KBM-7 (cell line): ENCODE results near the gene DUSP19.
"Not testable (repeated sequence)": the region's sequence is repeated elsewhere in the genome, so short reads cannot be mapped to it uniquely, and the experiment has no call there.

ENCODE experiments used
- DNase-seq: peaks from one replicate; pipeline ENCODE4 v3.0.0-alpha.2; 2015
- in situ Hi-C: fragments of 300-500 bp; cut with MboI; formaldehyde crosslinking; loops from 2 replicates; pipeline ENCODE4 v1.14.3; 2020; ENCODE audit warnings: low sequenced_read_pairs, low pct_unique_long_range_greater_than_20kb, mixed read lengths

Gene DUSP19, protein sequence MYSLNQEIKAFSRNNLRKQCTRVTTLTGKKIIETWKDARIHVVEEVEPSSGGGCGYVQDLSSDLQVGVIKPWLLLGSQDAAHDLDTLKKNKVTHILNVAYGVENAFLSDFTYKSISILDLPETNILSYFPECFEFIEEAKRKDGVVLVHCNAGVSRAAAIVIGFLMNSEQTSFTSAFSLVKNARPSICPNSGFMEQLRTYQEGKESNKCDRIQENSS

DNA sequence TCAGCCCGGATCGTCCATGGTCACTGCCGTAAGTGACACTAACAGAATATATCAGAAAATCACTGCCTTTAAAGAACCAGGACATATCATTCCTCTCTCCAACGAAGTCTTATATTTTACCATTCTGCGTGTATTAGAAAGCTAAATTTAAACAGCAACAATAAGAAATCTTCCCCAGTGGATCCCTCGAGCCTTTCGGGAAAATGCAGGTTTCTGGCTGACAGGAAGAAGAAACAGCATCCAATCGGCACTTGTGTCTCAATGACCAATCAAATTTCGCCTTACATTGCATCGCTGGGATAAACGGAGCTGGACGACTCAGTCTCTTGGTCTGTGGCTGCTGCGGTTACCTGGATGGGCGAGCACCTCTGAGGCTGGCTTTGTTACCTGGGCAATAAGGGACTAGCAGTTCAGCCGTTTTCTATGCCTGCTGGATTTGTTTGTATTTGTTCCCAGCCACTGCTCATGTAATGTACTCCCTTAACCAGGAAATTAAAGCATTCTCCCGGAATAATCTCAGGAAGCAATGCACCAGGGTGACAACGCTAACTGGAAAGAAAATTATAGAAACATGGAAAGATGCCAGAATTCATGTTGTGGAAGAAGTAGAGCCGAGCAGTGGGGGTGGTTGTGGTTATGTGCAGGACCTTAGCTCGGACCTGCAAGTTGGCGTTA is at the start of gene DUSP19:
Gene DUSP19 (plus strand): TSS at position 284 of the 675 bp plus-strand sequence. CDS start 187 bp downstream, at position 471.
- in situ Hi-C loops = no loop called here
- DNase-seq = peak; percentile 99

DNA sequence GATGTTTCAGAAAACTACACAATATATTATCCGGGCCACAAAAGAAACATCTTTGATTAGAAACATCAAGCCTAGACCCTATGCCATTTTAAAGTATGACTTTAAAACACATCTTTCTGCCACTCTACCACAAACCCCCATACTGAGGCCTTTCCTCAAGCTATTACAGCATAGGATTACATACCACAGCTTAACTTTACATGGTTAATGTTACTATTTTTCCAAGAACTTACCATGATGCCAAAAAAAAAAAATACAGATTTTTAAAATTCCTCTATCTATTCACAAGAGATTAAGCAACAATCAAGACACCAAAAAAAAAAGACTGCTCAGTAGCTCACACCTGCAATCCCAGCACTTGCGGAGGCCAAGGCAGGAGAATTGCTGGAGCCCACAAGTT is 49.3 kb upstream of the DUSP19 start:
- in situ Hi-C loops = no loop called here

DNA sequence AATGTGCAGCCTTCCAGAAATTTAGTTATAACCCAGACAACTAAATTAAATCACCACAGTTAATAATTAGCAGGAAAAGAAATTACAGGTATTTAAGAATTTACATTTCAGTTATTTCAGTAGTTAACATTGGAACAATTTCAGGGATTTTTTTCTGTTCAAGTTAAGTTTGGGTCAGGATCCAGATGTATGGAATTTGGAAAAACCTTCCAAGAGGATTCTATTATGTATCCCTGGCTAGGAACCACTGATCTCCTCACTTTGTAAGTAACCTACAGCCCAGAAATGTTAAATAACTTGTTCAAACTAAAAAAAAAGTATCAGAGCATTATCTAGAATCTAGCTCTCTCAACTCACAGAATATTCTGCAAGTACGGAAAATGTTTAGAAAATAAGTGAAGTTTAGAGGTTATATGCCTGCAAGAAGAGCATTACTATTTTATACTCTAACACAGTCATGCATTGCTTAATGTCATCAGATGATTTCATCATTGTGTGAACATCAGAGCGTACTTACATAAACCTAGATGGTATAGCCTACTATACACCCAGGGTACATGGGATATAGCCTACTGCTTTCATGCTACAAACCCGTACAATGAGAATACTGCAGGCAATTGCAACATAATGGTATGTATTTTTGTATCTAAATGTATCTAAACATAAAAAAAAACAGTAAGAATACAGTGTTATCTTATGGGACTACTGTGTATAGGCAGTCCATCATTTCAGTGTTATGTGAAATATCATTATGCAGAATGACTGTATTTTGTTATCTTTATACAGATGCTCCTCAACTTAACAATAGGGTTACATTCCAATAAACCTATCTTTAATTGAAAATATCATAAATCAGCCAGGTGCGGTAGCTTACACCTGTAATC is 46.4 kb upstream of the DUSP19 start:
- DNase-seq = no peak
- in situ Hi-C loops = no loop called here

More for the DNA sequence above, 49.3 kb upstream of the DUSP19 start:
- no peak for DNase-seq

DNA sequence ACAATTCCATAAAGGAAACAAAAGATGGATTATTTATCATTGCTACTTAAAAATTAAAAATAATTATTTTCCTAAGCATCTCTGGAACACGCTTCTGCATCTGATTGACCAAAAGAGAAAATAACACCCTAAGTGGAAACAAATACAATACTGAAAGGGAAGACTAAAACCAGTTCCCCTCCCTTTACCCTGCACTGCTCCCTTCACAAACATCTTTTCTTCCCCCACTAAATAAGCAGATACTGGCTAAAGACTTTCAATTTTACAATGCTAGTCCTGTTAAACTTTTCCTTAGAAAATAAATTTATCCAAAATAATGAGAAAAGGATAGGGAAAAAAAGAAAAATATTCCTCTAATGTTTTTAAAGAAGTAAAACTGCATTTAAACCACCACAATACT is 44.6 kb upstream of the DUSP19 start:
- in situ Hi-C loops = no loop called here
- DNase-seq = no peak

DNA sequence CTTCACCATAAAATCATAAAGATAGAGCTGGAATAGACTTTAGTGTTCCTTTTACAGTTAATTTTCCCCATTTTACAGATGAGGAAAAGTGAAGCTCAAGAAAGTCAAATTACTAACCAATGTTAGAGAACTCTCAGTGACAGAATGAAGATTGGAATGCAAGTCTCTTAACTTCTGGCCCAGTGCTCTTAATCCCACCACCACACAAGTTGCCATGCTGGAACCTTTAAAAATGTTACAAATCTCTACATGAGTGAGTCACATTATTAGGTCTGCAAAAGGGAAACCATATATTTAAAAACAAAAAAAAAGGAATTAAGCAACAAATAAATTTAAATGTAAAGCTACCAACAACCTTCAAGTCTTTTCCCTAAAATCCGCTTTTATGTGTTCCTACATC is 43.7 kb upstream of the DUSP19 start:
- no peak for DNase-seq
- in situ Hi-C loops = no loop called here

DNA sequence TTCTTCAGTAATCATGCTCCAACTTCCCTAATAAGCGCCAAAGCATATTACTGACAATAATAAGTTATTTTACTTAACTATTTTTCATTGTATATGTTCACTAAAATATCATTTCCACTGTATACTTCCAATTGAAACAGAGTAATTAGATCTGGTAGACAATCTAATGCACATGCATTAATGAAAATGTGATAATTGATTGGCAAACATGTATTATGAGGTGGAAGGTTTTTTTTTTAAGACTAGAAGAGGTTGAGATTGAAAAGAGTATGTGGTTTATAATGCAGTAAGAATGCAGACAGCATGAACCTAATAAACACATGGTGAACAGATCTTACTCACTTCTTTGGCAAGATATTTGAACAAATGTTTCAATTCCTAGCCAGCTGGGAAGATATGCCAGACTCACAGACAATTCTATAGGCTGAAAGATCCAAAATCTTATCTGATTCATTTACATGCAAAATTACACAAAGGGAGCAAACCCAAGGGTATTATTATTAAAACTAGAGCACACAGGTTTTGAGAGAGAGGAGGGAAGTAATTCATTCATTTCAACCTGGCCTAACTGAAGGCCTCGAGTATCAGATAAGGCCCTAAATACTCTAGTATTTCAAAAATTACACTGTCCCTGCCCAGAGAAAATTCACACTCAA is 43.1 kb upstream of the DUSP19 start:
- in situ Hi-C loops = no loop called here
- DNase-seq = no peak

DNA sequence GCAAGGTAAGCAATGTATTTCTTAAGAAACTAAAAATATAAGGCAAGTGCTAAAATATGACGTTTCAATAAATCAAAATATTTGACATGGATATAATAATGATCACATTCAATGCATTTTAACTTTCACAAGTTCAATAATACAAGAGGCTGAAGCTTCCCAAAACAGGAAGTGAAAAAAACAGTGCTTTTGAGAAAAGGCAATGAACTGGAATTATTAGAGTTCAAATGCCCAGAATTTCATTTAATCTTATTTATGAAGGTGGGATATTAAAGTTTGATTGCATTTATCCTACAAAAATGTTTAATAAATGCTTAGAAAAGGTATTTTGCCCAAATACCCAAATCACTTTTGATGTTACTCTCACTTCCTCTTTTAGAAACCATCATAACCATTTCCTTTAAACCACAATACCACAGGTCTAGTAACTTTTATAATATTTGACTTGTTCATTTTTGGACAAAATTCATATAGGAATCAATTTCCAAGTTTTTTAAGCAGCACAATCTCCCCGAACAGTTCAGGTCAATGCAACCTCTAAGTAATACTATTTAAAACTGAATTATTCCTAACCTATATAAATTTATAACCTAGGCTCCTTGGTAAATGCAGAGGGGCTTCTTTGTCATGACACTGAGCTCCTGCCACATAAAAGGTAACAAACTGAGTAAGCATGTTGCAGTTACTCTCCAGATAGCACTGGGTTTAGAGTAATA is 42.4 kb upstream of the DUSP19 start:
- in situ Hi-C loops = no loop called here
- DNase-seq = peak; percentile 78

DNA sequence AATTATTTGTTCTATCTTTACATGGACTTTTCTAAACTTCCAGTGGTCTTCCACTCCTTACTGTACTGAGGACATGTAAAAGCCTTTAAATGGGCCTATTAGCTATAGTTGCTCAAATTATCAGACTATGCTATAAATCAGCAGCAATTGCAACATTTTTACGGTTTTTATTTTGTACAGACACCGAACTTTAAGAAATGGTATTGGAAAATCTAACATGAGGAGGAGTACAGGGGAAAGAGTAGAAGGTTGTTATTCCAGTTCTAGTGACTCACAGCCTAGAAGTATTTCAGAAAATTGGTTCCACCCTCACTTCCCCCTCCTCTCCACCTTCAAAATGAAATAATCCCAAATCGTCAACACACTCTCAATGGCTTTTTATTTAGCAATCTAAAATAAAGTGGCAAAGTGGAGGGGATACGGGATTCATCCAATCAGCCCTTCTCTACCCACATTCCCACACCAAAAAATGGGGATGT is 41.4 kb upstream of the DUSP19 start:
- DNase-seq = peak; percentile 16
- in situ Hi-C loops = no loop called here

DNA sequence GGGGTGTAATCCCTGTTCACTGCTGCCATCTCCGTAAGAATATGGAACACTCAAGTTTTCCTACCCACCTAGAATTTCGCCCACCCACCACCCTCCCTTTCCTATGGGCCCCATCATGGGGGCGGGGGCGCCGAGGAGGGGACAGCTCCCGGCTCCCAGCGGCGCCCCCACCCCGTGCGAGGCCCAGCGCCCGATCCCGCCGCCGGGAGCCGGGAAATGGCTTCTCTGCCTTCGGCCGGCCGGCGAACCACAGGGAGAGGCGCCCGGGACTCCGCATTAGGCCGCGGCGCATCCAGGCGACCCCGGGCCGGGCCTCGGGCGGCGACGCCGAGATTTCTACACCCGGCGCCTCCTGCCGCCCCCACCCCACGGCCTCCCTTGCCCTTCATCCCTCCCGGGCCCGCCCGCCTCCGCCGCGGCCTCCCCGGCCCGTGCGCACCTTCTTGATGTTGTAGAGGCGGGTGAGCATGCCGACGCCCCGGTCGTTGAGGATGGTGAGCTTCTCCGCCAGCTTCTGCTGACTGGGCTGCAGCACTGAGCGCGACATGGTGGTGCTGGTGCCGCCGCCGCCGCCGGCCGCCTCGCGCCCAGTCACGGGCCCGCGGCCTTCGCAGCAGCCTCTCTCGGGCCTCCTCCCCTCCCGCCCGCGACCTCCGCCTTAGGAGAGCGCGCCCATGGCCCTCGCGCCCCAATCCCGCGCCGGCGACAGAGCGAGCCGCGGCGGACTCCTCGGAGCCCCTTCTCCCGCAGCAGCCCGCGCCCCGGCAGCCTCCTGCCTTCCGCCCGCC is 40.8 kb upstream of the DUSP19 start:
- in situ Hi-C loops = no loop called here
- peak; percentile 21 for DNase-seq

DNA sequence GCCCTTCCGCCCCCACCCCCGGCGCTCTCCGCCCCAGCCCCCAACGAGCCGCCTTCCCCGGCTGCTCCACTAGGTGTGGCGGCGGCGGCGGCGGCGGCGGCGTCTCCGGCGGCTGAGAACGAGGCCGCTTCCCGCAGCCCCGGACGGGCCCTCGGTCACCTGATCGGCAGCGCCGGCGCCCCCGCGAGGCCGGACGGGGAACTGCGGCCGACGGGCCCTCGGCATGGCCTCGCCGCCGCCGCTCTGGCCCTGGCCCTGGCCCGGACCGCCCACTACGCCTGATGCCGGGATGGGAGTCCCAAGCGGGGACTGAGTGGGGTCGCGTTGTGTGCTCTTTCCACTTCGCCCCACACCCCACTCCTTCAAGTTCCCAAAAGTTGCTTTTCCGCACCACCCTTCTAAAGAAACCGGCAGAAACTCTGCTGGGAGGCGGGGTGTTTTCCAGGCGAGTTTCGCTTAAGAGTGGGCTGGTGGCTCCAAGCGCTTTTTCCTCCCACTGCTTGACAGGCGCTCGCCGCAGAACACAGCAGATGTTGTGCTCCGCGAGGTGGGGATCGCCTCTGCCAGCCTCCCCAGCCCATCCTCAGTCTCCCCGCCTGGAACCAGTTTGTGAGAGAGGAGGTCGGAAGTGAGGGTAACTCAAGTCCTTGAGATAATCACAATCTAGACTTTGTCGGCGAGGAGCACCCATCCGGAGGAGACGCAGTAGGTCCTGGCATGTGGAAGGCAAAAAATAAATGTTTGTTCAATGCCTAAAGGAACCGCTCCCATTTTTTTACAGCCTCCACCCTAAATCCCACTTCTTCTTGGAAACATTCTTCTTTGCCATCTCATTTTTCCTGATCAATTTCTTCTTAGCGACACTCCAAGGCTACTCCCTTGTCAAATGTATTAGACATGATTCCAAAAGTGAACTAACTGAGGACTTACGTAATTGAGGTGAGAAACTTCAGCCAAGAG is 39.9 kb upstream of the DUSP19 start, which contains the start of gene NCKAP1:
Gene NCKAP1 (minus strand): TSS at position 117 of the 960 bp plus-strand sequence. CDS start 358 bp downstream, outside the sequence.
- DNase-seq = peak; percentile 75
- in situ Hi-C loops = no loop called here

DNA sequence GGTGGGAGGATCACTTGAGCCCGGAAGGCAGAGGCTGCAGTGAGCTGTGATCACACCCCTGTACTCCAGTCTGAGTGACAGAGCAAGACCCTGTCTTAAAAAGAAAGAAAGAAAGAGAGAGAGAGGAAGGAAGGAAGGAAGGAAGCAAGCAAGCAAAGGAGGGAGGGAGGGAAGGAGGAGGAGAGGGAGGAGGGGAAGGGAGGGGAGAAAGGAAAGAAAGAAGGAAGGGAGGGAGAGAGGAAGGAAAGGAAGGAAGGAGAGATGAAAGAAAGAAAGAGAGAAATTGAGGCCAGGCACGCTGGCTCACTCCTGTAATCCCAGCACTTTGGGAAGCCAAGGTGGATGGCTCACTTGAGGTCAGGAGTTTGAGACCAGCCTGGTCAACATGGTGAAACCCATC is 37.9 kb upstream of the DUSP19 start:
- no peak for DNase-seq
- in situ Hi-C loops = no loop called here

DNA sequence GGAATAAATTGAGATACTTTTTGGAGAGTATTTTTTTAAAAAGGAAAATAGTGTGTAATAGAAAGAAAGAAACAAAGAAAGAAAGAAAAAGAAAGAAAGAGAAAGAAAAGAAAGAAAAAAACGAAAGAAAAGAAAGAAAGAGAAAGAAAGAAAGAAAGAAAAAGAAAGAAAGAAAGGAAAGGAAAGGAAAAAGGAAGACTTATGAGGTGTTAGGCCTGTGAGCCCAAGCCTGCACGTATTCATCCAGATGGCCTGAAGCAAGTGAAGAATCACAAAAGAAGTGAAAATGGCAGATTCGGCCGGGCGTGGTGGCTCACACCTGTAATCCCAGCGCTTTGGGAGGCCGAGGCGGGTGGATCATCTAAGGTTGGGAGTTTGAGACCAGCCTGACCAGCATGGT is 35.0 kb upstream of the DUSP19 start:
- in situ Hi-C loops, DNase-seq: not testable (repeated sequence)

DNA sequence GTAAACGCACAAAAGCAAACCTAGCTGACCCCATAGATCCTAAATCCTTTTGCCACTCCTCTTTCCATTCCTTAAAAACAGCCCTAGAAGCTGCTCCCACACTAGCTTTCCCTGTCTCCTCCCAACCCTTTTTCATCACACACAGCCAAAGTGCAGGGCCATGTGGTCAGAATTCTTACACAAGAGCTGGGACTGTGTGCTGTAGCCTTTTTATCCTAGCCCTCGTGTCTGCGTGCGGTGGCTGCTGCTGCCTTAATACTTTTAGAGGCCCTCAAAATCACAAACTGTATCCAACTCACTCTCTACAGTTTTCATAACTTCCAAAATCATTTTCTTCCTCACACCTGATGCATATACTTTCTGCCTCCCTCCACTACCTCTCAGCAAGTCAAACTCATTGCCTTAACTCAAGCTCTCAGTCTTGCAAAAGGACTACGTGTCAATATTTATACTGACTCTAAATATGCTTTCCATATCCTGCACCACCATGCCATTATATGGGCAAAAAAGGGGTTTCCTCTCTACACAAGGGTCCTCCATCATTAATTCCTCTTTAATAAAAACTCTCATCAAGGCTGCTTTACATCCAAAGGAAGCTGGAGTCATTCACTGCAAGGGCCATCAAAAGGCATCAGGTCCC is 30.9 kb upstream of the DUSP19 start:
- in situ Hi-C loops, DNase-seq: not testable (repeated sequence)

DNA sequence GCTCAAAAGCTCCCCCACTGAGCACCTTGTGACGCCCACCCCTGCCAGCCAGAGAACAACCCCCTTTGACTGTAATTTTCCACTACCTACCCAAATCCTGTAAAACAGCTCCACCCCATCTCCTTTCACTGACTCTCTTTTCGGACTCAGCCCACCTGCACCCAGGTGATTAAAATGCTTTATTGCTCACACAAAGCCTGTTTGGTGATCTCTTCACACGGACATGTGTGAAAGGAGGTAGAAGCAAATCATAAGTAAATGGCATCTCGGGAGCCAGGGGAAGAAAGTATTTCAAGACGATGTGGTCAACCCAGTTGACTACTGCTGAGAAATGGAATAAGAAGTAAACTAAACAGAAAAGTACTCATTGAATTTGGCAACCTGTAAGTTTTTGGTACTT is 29.1 kb upstream of the DUSP19 start:
- in situ Hi-C loops = no loop called here

DNA sequence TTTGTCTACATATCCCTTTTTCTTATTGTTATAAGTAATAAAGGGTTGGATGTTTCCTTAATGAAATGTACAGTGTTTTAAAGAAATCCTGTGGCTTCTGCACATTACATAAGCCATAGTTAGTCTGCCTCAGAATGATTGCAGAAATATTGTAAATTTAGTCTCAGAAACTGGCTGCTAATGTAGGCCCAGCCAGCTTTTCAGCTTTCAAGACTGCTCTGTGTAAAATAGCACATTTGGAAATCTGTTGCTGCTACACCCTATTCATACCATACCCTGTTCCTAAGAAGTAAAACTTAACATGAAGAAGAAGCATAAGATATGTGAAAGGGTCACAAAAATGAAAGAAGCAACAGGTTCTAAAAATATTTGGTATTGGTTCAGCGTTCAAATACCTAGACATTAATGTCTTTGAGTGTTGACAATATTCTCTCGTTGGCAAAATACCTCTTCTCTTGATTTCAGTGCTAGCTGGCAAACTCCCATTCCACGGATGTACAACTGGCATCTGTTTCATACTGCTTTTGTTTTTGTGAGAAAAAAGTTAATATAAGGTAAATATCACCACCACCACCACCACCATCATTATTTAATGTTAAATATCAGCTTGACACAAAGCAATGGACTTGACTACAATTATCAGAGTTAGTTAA is 21.1 kb upstream of the DUSP19 start:
- in situ Hi-C loops = no loop called here
- no peak for DNase-seq

More for the DNA sequence above, 29.1 kb upstream of the DUSP19 start:
- DNase-seq = no peak

DNA sequence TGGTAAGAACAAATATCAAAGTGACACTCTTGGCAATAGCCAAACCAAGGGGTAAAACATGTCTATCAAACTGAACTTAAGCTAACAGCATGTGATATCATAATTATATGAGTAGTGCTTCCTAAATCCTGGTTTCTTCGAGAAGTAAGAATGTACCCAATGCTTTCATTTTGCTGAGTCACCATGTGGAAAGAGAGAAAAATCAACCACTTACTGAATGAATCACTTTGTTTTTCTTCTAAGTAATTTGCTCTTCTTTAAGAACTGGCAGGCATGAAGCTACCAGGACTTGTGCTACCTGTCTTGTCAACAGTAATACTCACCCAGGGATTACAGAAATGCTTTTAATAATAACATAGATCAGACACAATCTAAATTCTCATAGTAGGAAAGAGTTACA is 19.0 kb upstream of the DUSP19 start:
- in situ Hi-C loops = no loop called here
- peak; percentile 13 for DNase-seq
